CD4-positive, alpha-beta memory T cell (primary cell): ENCODE results near the gene POTEF. TPM values are rescaled to one million over a fixed set of nuclear protein-coding genes. Genes with fewer than 3 reads are reported as not detected.
"Not testable (repeated sequence)": the region's sequence is repeated elsewhere in the genome, so short reads cannot be mapped to it uniquely, and the experiment has no call there.

Source experiments
- CTCF ChIA-PET: fragments of 350-600 bp; sonication (Branson Sonifier 250); formaldehyde crosslinking; loops from one replicate; lab custom pipeline; 2021; ENCODE audit warnings: inconsistent platforms; ENCODE audit not compliant: partially characterized antibody; lab: Charles Lee
- POLR2A ChIA-PET: fragments of 350-600 bp; sonication (Branson Sonifier 250); formaldehyde crosslinking; loops from one replicate; lab custom pipeline; 2021; ENCODE audit not compliant: partially characterized antibody; lab: Charles Lee
- DNase-seq, 5 donors: peaks; one replicate each; pipeline versions ENCODE4 v3.0.0 to v3.0.0-alpha.2; 2020 to 2022; ENCODE audit warnings: mixed read lengths in 1 of 5
- H3K27ac ChIP-seq: one replicate; pipeline ENCODE4 v1.7.0; 2013; ENCODE audit warnings: low read depth, low read length
- H3K27me3 ChIP-seq: 2 replicates; pipeline ENCODE4 v1.7.0; 2013; ENCODE audit warnings: mild to moderate bottlenecking, low read length, moderate library complexity; ENCODE audit not compliant: insufficient read depth
- H3K36me3 ChIP-seq: 2 replicates; pipeline ENCODE4 v1.7.0; 2013; ENCODE audit warnings: mild to moderate bottlenecking, low read length, moderate library complexity; ENCODE audit not compliant: insufficient read depth
- H3K4me1 ChIP-seq: 2 replicates; pipeline ENCODE4 v1.7.0; 2013; ENCODE audit warnings: mild to moderate bottlenecking, low read length, moderate library complexity; ENCODE audit not compliant: insufficient read depth
- H3K4me3 ChIP-seq, 2 donors: one replicate each; pipeline ENCODE4 v1.7.0; 2013; ENCODE audit warnings: low read length in 2 of 2, mild to moderate bottlenecking in 1 of 2
- H3K9me3 ChIP-seq, 2 donors: one replicate each; pipeline ENCODE4 v1.7.0; 2013; ENCODE audit warnings: low read length in 2 of 2, control low read depth in 1 of 2; ENCODE audit not compliant: control insufficient read depth in 1 of 2
- H3K27ac Mint-ChIP-seq, 7 donors: one replicate each; pipeline ENCODE4 v1.8.0; 2020 to 2021; ENCODE audit warnings: mixed read lengths in 7 of 7, mild to moderate bottlenecking in 6 of 7, inconsistent platforms in 3 of 7, moderate library complexity in 3 of 7
- H3K27me3 Mint-ChIP-seq, 2 donors: one replicate each; pipeline ENCODE4 v1.8.0; 2020 to 2021; ENCODE audit warnings: mixed read lengths in 2 of 2
- H3K36me3 Mint-ChIP-seq, 2 donors: one replicate each; pipeline ENCODE4 v1.8.0; 2020 to 2021; ENCODE audit warnings: mixed read lengths in 2 of 2, inconsistent platforms in 1 of 2, mild to moderate bottlenecking in 1 of 2
- H3K4me1 Mint-ChIP-seq, 4 donors: one replicate each; pipeline ENCODE4 v1.8.0; 2020 to 2021; ENCODE audit warnings: mixed read lengths in 4 of 4, mild to moderate bottlenecking in 1 of 4
- H3K4me3 Mint-ChIP-seq, 8 donors: one replicate each; pipeline ENCODE4 v1.8.0; 2020 to 2021; ENCODE audit warnings: mixed read lengths in 8 of 8, mild to moderate bottlenecking in 7 of 8, moderate library complexity in 6 of 8, inconsistent platforms in 3 of 8
- H3K9me3 Mint-ChIP-seq, 8 donors: one replicate each; pipeline ENCODE4 v1.8.0; 2020 to 2021; ENCODE audit warnings: mixed read lengths in 8 of 8, mild to moderate bottlenecking in 5 of 8, inconsistent platforms in 3 of 8, moderate library complexity in 1 of 8
- intact Hi-C: fragments of 100-400 bp; cut with micrococcal nuclease; formaldehyde crosslinking; loops from one replicate; pipeline ENCODE4 v1.15.1; 2023
- polyA plus RNA-seq, 2 donors: library from polyadenylated mRNA; unstranded; fragments of 300-500 nt; fragmentation: Illumina TruSeq; gene quantifications; one replicate each; pipeline ENCODE4 v1.2.3, GENCODE V29; 2021
- total RNA-seq, 2 experiments: library from RNA; stranded (reverse); gene quantifications; one replicate each; pipeline ENCODE4 v1.2.3, GENCODE V29; 2021

The POTEF gene
- total and polyA plus RNA-seq, 4 experiments from 2014 or later: 0.16 TPM; not detected in 3

GRCh38 chr2:130152136-130152815 is 23.3 kb upstream of the POTEF start:
- H3K9me3 ChIP-seq, H3K27me3 ChIP-seq, intact Hi-C loops, H3K36me3 ChIP-seq, H3K4me1 ChIP-seq, H3K4me3 ChIP-seq, DNase-seq, H3K27ac Mint-ChIP-seq, H3K4me1 Mint-ChIP-seq, H3K4me3 Mint-ChIP-seq, H3K27ac ChIP-seq, POLR2A ChIA-PET, H3K27me3 Mint-ChIP-seq, H3K9me3 Mint-ChIP-seq: not testable (repeated sequence)
- CTCF ChIA-PET: interaction anchor here (1.0 kb wide), 1 partner anchor 180 kb away, joined by 3 read pairs; no protein-coding TSS in a partner anchor
- H3K36me3 Mint-ChIP-seq: peaks cover 8 to 19% of the 10 kb centered on the region in 2 donors

GRCh38 chr2:130151145-130151512 is 22.1 kb upstream of the POTEF start:
- peaks cover 8 to 14% of the 10 kb centered on the region in 2 donors for H3K36me3 Mint-ChIP-seq
- intact Hi-C loops, CTCF ChIA-PET, H3K27me3 ChIP-seq, H3K4me3 Mint-ChIP-seq, H3K4me1 ChIP-seq, H3K27ac ChIP-seq, POLR2A ChIA-PET, H3K9me3 Mint-ChIP-seq, H3K36me3 ChIP-seq, H3K4me1 Mint-ChIP-seq, H3K4me3 ChIP-seq, DNase-seq, H3K27me3 Mint-ChIP-seq, H3K9me3 ChIP-seq: not testable (repeated sequence)
- peak overlapping the region in 1 of 7 donors; percentile 12 for H3K27ac Mint-ChIP-seq

- CTCF ChIA-PET: no interaction called here
- POLR2A ChIA-PET: no interaction called here
- H3K36me3 Mint-ChIP-seq: peaks cover 8 to 13% of the 10 kb centered on the region in 2 donors
- H3K4me3 ChIP-seq: no peak overlapping the region
- no peaks in the 10 kb centered on the region for H3K27me3 Mint-ChIP-seq
- no peaks in the 10 kb centered on the region for H3K9me3 ChIP-seq
- H3K4me1 ChIP-seq: no peaks in the 10 kb centered on the region
- H3K27me3 ChIP-seq: no peaks in the 10 kb centered on the region
- no peak for DNase-seq
- no peak overlapping the region for H3K4me3 Mint-ChIP-seq
- intact Hi-C loops: no loop called here
- H3K27ac ChIP-seq: no peak overlapping the region
- H3K27ac Mint-ChIP-seq: peak overlapping the region in 1 of 7 donors; percentile 66
- H3K9me3 Mint-ChIP-seq: no peaks in the 10 kb centered on the region
- H3K36me3 ChIP-seq: no peaks in the 10 kb centered on the region
- H3K4me1 Mint-ChIP-seq: no peaks in the 10 kb centered on the region
These were observed 21.4 kb upstream of the POTEF start for GRCh38 chr2:130150181-130151144.

- H3K9me3 Mint-ChIP-seq, H3K27ac Mint-ChIP-seq, H3K27ac ChIP-seq, H3K9me3 ChIP-seq, POLR2A ChIA-PET, DNase-seq, H3K27me3 Mint-ChIP-seq, H3K36me3 ChIP-seq, H3K4me3 Mint-ChIP-seq, H3K4me1 Mint-ChIP-seq, H3K4me3 ChIP-seq, CTCF ChIA-PET, H3K36me3 Mint-ChIP-seq, H3K4me1 ChIP-seq, H3K27me3 ChIP-seq: not testable (repeated sequence)
- intact Hi-C loops: loop anchor here (10.0 kb wide), 1 partner anchor 196 kb away; the partner anchor contains the start of gene IMP4
These were observed 19.5 kb upstream of the POTEF start for GRCh38 chr2:130148515-130148914.

GRCh38 chr2:130145006-130145414 is 16.0 kb upstream of the POTEF start, which contains the start of gene CCDC74B:
Gene CCDC74B, minus strand, starts transcription at chr2:130145112. Its CDS starts 116 bp downstream, at chr2:130144996.
- intact Hi-C loops: loop anchor here (2.0 to 10.0 kb wide), 2 partner anchors 36 to 200 kb away; partner anchors contain the start of genes IMP4 and SMPD4
- H3K9me3 ChIP-seq, H3K4me3 ChIP-seq, H3K9me3 Mint-ChIP-seq, CTCF ChIA-PET, H3K36me3 Mint-ChIP-seq, H3K4me1 ChIP-seq, H3K27me3 ChIP-seq, POLR2A ChIA-PET, H3K27ac ChIP-seq, H3K27me3 Mint-ChIP-seq, H3K36me3 ChIP-seq: not testable (repeated sequence)
- peaks cover 0 to 11% (median 3%) of the 10 kb centered on the region in 4 donors for H3K4me1 Mint-ChIP-seq
- H3K27ac Mint-ChIP-seq: peak within 1 kb of the TSS in 5 of 7 donors; percentile 22 to 72 (median 25)
- DNase-seq: peak; percentile 40 to 61 (median 58)
- peak within 1 kb of the TSS; percentile 78 to 88 (median 82) for H3K4me3 Mint-ChIP-seq

GRCh38 chr2:130143266-130144039 is 14.4 kb upstream of the POTEF start:
- H3K9me3 ChIP-seq, DNase-seq, H3K27ac ChIP-seq, H3K27me3 Mint-ChIP-seq, POLR2A ChIA-PET, H3K4me1 ChIP-seq, H3K36me3 Mint-ChIP-seq, H3K27me3 ChIP-seq, H3K4me3 ChIP-seq, H3K9me3 Mint-ChIP-seq, H3K27ac Mint-ChIP-seq, H3K36me3 ChIP-seq, CTCF ChIA-PET: not testable (repeated sequence)
- intact Hi-C loops: loop anchor here (2.0 to 10.0 kb wide), 2 partner anchors 37 to 201 kb away; partner anchors contain the start of genes IMP4 and SMPD4
- Mint-ChIP-seq H3K4me3 (peak overlapping the region; percentile 38 to 88 (median 80)), H3K4me1 (peaks cover 0 to 11% (median 3%) of the 10 kb centered on the region in 4 donors)
